Esophagus squamous epithelium (tissue), 5 donors: ENCODE results near the gene ZNF274. TPM values are rescaled to one million over a fixed set of nuclear protein-coding genes. Genes with fewer than 3 reads are reported as not detected.
"Not testable (repeated sequence)": the region's sequence is repeated elsewhere in the genome, so short reads cannot be mapped to it uniquely, and the experiment has no call there.

ENCODE experiments used
- DNase-seq: peaks from one replicate; lab custom pipeline; 2025; lab: John Stamatoyannopoulos, UW
- H3K27ac ChIP-seq, 4 donors: fragments of 200-600 bp; sonication (generic); one replicate each; pipeline ENCODE4 v1.5.1; 2016 to 2019; ENCODE audit warnings: mild to moderate bottlenecking in 1 of 4
- H3K27me3 ChIP-seq, 4 donors: fragments of 200-600 bp; sonication (generic); 1 replicate in 3 of 4; 2 replicates in 1 of 4; pipeline versions ENCODE4 v1.5.1 to v1.6.0; 2017 to 2021; ENCODE audit warnings: antibody characterized with exemption in 1 of 4
- H3K36me3 ChIP-seq, 3 donors: fragments of 200-600 bp; sonication (generic); one replicate each; pipeline ENCODE4 v1.5.1; 2016 to 2019
- H3K4me1 ChIP-seq, 3 donors: fragments of 200-600 bp; sonication (generic); one replicate each; pipeline ENCODE4 v1.5.1; 2017 to 2019
- H3K4me3 ChIP-seq, 4 donors: fragments of 200-600 bp; sonication (generic); 1 replicate in 3 of 4; 2 replicates in 1 of 4; pipeline ENCODE4 v1.5.1; 2016 to 2019; ENCODE audit warnings: mild to moderate bottlenecking in 2 of 4, moderate library complexity in 1 of 4
- H3K9me3 ChIP-seq, 3 donors: fragments of 200-600 bp; sonication (generic); one replicate each; pipeline ENCODE4 v1.5.1; 2016 to 2019
- CTCF ChIP-seq, 6 experiments: fragments of 450-650 bp in 4 of 6; fragments of 200-600 bp in 2 of 6; sonication (generic) in 2 of 6; IDR thresholded peaks; one replicate each; pipeline ENCODE4 v1.5.1; 2016 to 2019; ENCODE audit warnings: antibody characterized with exemption in 6 of 6, mild to moderate bottlenecking in 4 of 6, moderate library complexity in 4 of 6
- POLR2A ChIP-seq, 4 donors: fragments of 450-650 bp; IDR thresholded peaks; one replicate each; pipeline ENCODE4 v1.6.1; 2017; ENCODE audit warnings: antibody characterized with exemption in 4 of 4, mild to moderate bottlenecking in 4 of 4, moderate library complexity in 3 of 4
- WGBS, 2 donors: methylation state at CpG; one replicate each; pipeline ENCODE4 v1.1.5; 2018; 5-methylcytosine and 5-hydroxymethylcytosine counted together
- intact Hi-C: fragments of 100-400 bp; cut with DNase I; formaldehyde crosslinking; loops from one replicate; pipeline ENCODE4 v1.15.0; 2022
- total RNA-seq, 4 donors: library from RNA; depleted of rRNA; stranded (reverse); fragments of >200 nt; gene quantifications; one replicate each; pipeline ENCODE4 v1.1.0, GENCODE V29; 2016
- donor health status: DM: yes; HTN: yes; CAD: no.

The ZNF274 gene
- total RNA-seq, result 10 to 100 TPM; 20.4 to 28.6 (median 24.9) TPM

GRCh38 chr19:58182989-58183816 is at the start of gene ZNF274:
TSS of gene ZNF274 (plus strand) at chr19:58183061. CDS start at chr19:58183966, 905 bp downstream.
- Histone ChIP-seq H3K4me3 (peak within 1 kb of the TSS; percentile 71 to 92 (median 72)), H3K27me3 (no peaks in the 10 kb centered on the region), H3K36me3 (peaks cover 10 to 76% (median 12%) of the 10 kb centered on the region in 3 donors), H3K4me1 (peaks cover 4 to 22% (median 5%) of the 10 kb centered on the region in 3 donors), H3K9me3 (peaks cover 6 to 99% (median 84%) of the 10 kb centered on the region in 3 donors), H3K27ac (peak within 1 kb of the TSS; percentile 98 to 99 (median 99))
- intact Hi-C loops, result no loop called here
- TF ChIP-seq CTCF (IDR thresholded peaks at IDR 0.05) (peak in 2 of 6 experiments; percentile 14 to 17), POLR2A (IDR thresholded peaks at IDR 0.05) (peak in 3 of 4 donors; percentile 4 to 89 (median 72))
- WGBS, 2 donors, result 3 to 8% methylated on average over 4 to 6 of the region's 80 CpGs
- peak; percentile 75 for DNase-seq

- Histone ChIP-seq H3K27ac (no peak overlapping the region), H3K27me3 (no peaks in the 10 kb centered on the region), H3K4me3 (no peak overlapping the region), H3K9me3 (peaks cover 25 to 100% (median 98%) of the 10 kb centered on the region in 3 donors), H3K36me3 (peaks cover 18 to 100% (median 23%) of the 10 kb centered on the region in 3 donors), H3K4me1 (no peaks in the 10 kb centered on the region)
- intact Hi-C loops, result no loop called here
- TF ChIP-seq CTCF (IDR thresholded peaks at IDR 0.05) (no peak), POLR2A (IDR thresholded peaks at IDR 0.05) (no peak)
- DNase-seq, result no peak
- 94 to 100% methylated on average over 1 of the region's 1 CpG for WGBS, 2 donors
Measured at GRCh38 chr19:58134244-58134643, 48.6 kb upstream of the ZNF274 start.

- peaks cover 0 to 15% (median 6%) of the 10 kb centered on the region in 3 donors for H3K4me1 ChIP-seq
- peaks cover 18 to 39% (median 22%) of the 10 kb centered on the region in 3 donors for H3K36me3 ChIP-seq
- DNase-seq, result no peak
- 97 to 100% methylated on average over 3 of the region's 3 CpGs for WGBS, 2 donors
- H3K9me3 ChIP-seq, result peaks cover 0 to 70% (median 59%) of the 10 kb centered on the region in 3 donors
- H3K4me3 ChIP-seq, result no peak overlapping the region
- intact Hi-C loops, result no loop called here
- no peaks in the 10 kb centered on the region for H3K27me3 ChIP-seq
- no peak for TF ChIP-seq CTCF (IDR thresholded peaks at IDR 0.05)
- TF ChIP-seq POLR2A (IDR thresholded peaks at IDR 0.05), result no peak
- no peak overlapping the region for H3K27ac ChIP-seq
Measured at GRCh38 chr19:58145849-58146248, 37.0 kb upstream of the ZNF274 start.

GRCh38 chr19:58147475-58147874 is 35.4 kb upstream of the ZNF274 start:
- peaks cover 0 to 54% (median 43%) of the 10 kb centered on the region in 3 donors for H3K9me3 ChIP-seq
- H3K27ac ChIP-seq, intact Hi-C loops, H3K4me3 ChIP-seq, DNase-seq, H3K27me3 ChIP-seq: not testable (repeated sequence)
- peaks cover 4 to 23% (median 10%) of the 10 kb centered on the region in 3 donors for H3K36me3 ChIP-seq
- WGBS, 2 donors, result no CpG with 5 or more reads among the region's 28 CpGs
- peaks cover 0 to 20% (median 10%) of the 10 kb centered on the region in 3 donors for H3K4me1 ChIP-seq

GRCh38 chr19:58150328-58150921 is 32.4 kb upstream of the ZNF274 start, which contains the start of gene ZNF329:
TSS of gene ZNF329 (minus strand) at chr19:58150789. CDS start at chr19:58129503, 21,286 bp downstream.
- whole genome bisulfite sequencing, 2 donors, result 0 to 5% methylated on average over 32 to 39 of the region's 62 CpGs
- DNase-seq, result no peak
- intact Hi-C loops, result no loop called here
- Histone ChIP-seq H3K9me3 (peaks cover 0 to 24% (median 14%) of the 10 kb centered on the region in 3 donors), H3K4me1 (peaks cover 14 to 41% (median 22%) of the 10 kb centered on the region in 3 donors), H3K27me3 (no peaks in the 10 kb centered on the region), H3K36me3 (peaks cover 0 to 9% (median 0%) of the 10 kb centered on the region in 3 donors), H3K4me3 (peak within 1 kb of the TSS; percentile 75 to 98 (median 84)), H3K27ac (peak within 1 kb of the TSS; percentile 77 to 92 (median 85))
- peak in 3 of 6 experiments; percentile 17 to 24 (median 19) for TF ChIP-seq CTCF (IDR thresholded peaks at IDR 0.05)
- TF ChIP-seq POLR2A (IDR thresholded peaks at IDR 0.05), result no peak
